Measurements from ENCODE around the gene THUMPD3.

The THUMPD3 gene

GRCh38 chr3:9430733-9431132 lies 67.9 kb downstream of the THUMPD3 start:
- no peak for DNase-seq (ENCODE audit: low read depth)
- no peak for TF ChIP-seq CTCF (IDR thresholded peaks at IDR 0.05; ENCODE audit: insufficient read depth, low read depth, low read length, missing control alignments)
- no peak overlapping the region for H3K4me3 ChIP-seq (ENCODE audit: low read length)

- no peak for DNase-seq (ENCODE audit: low read depth)
- no peak overlapping the region for H3K4me3 ChIP-seq (ENCODE audit: low read length)
- TF ChIP-seq CTCF (IDR thresholded peaks at IDR 0.05; ENCODE audit: insufficient read depth, low read depth, low read length, missing control alignments), result no peak
Measured at GRCh38 chr3:9433627-9434521, 71.0 kb downstream of the THUMPD3 start.

- TF ChIP-seq CTCF (IDR thresholded peaks at IDR 0.05; ENCODE audit: insufficient read depth, low read depth, low read length, missing control alignments), result no peak
- H3K4me3 ChIP-seq (ENCODE audit: low read length), result no peak overlapping the region
- no peak for DNase-seq (ENCODE audit: low read depth)
Measured at GRCh38 chr3:9435316-9435715, 72.5 kb downstream of the THUMPD3 start.
